ENCODE measurements around the gene PSMD1. TPM values are rescaled to one million over a fixed set of nuclear protein-coding genes. Genes with fewer than 3 reads are reported as not detected.

The PSMD1 gene
- total and polyA plus RNA-seq, 4 donors, result 30.1 to 91.1 (median 56.0) TPM

- H3K9ac ChIP-seq (ENCODE audit: insufficient read depth in 1 of 2, low read length in 2 of 2), result no peak overlapping the region
- H3K27ac ChIP-seq (ENCODE audit: low read depth in 1 of 2, low read length in 1 of 2), result no peak overlapping the region
- H3K4me3 ChIP-seq, result no peak overlapping the region
- peaks cover 0 to 6% (median 4%) of the 10 kb centered on the region in 4 donors for H3K36me3 ChIP-seq (ENCODE audit: control insufficient read depth in 4 of 4, insufficient read depth in 4 of 4, low read length in 4 of 4)
- peaks cover 0 to 2% (median 0%) of the 10 kb centered on the region in 5 donors for H3K4me1 ChIP-seq (ENCODE audit: control insufficient read depth in 5 of 5, insufficient read depth in 5 of 5, low read length in 5 of 5)
- no peak for TF ChIP-seq CTCF (IDR thresholded peaks at IDR 0.05; ENCODE audit: control extremely low read depth, extremely low read depth)
- DNase-seq, result no peak
- 46 to 54% methylated on average over 1 of the region's 1 CpG for WGBS, 2 donors
- H3K9me3 ChIP-seq (ENCODE audit: control insufficient read depth in 4 of 4, insufficient read depth in 3 of 4, low read length in 3 of 4), result no peaks in the 10 kb centered on the region
- H3K27me3 ChIP-seq (ENCODE audit: control insufficient read depth in 3 of 3, insufficient read depth in 3 of 3, low read length in 2 of 3), result no peaks in the 10 kb centered on the region
- ATAC-seq (ENCODE audit: insufficient read depth, low FRiP score), result no peak
Observed at GRCh38 chr2:231117148-231117547, 60.5 kb downstream of the PSMD1 start.

GRCh38 chr2:231117922-231118613 is 61.4 kb downstream of the PSMD1 start:
- no peak overlapping the region for H3K27ac ChIP-seq (ENCODE audit: low read depth in 1 of 2, low read length in 1 of 2)
- H3K4me3 ChIP-seq, result no peak overlapping the region
- TF ChIP-seq CTCF (IDR thresholded peaks at IDR 0.05; ENCODE audit: control extremely low read depth, extremely low read depth), result no peak
- peaks cover 0 to 6% (median 0%) of the 10 kb centered on the region in 5 donors for H3K4me1 ChIP-seq (ENCODE audit: control insufficient read depth in 5 of 5, insufficient read depth in 5 of 5, low read length in 5 of 5)
- 75 to 87% methylated on average over 4 of the region's 4 CpGs for WGBS, 2 donors
- DNase-seq, result no peak
- H3K27me3 ChIP-seq (ENCODE audit: control insufficient read depth in 3 of 3, insufficient read depth in 3 of 3, low read length in 2 of 3), result no peaks in the 10 kb centered on the region
- peaks cover 0 to 5% (median 4%) of the 10 kb centered on the region in 4 donors for H3K36me3 ChIP-seq (ENCODE audit: control insufficient read depth in 4 of 4, insufficient read depth in 4 of 4, low read length in 4 of 4)
- ATAC-seq (ENCODE audit: insufficient read depth, low FRiP score), result no peak
- no peak overlapping the region for H3K9ac ChIP-seq (ENCODE audit: insufficient read depth in 1 of 2, low read length in 2 of 2)
- H3K9me3 ChIP-seq (ENCODE audit: control insufficient read depth in 4 of 4, insufficient read depth in 3 of 4, low read length in 3 of 4), result no peaks in the 10 kb centered on the region

- DNase-seq, result no peak
- no peak for ATAC-seq (ENCODE audit: insufficient read depth, low FRiP score)
- no peak overlapping the region for H3K9ac ChIP-seq (ENCODE audit: insufficient read depth in 1 of 2, low read length in 2 of 2)
- H3K36me3 ChIP-seq (ENCODE audit: control insufficient read depth in 4 of 4, insufficient read depth in 4 of 4, low read length in 4 of 4), result peaks cover 0 to 4% (median 2%) of the 10 kb centered on the region in 4 donors
- peaks cover 0 to 11% (median 5%) of the 10 kb centered on the region in 5 donors for H3K4me1 ChIP-seq (ENCODE audit: control insufficient read depth in 5 of 5, insufficient read depth in 5 of 5, low read length in 5 of 5)
- WGBS, 2 donors, result 89 to 93% methylated on average over 2 of the region's 2 CpGs
- H3K4me3 ChIP-seq, result no peak overlapping the region
- no peak for TF ChIP-seq CTCF (IDR thresholded peaks at IDR 0.05; ENCODE audit: control extremely low read depth, extremely low read depth)
- no peaks in the 10 kb centered on the region for H3K9me3 ChIP-seq (ENCODE audit: control insufficient read depth in 4 of 4, insufficient read depth in 3 of 4, low read length in 3 of 4)
- H3K27me3 ChIP-seq (ENCODE audit: control insufficient read depth in 3 of 3, insufficient read depth in 3 of 3, low read length in 2 of 3), result no peaks in the 10 kb centered on the region
- H3K27ac ChIP-seq (ENCODE audit: low read depth in 1 of 2, low read length in 1 of 2), result no peak overlapping the region
Observed at GRCh38 chr2:231118614-231118942, 61.9 kb downstream of the PSMD1 start.

All from lung (tissue), 12 donors.